Thyroid gland (tissue), 4 donors: ENCODE measurements around the gene EDIL3.

Experiments used
- CTCF ChIP-seq, 6 experiments: fragments of 200-600 bp in 3 of 6; fragments of 450-650 bp in 3 of 6; sonication (generic) in 3 of 6; IDR thresholded peaks; one replicate each; pipeline ENCODE4 v1.5.1; 2016 to 2019; ENCODE audit warnings: antibody characterized with exemption in 6 of 6, mild to moderate bottlenecking in 2 of 6, inconsistent platforms in 1 of 6, moderate library complexity in 1 of 6
- POLR2A ChIP-seq, 2 donors: fragments of 450-650 bp; IDR thresholded peaks; one replicate each; pipeline ENCODE4 v1.6.1; 2017; ENCODE audit warnings: antibody characterized with exemption in 2 of 2, mild to moderate bottlenecking in 2 of 2, moderate library complexity in 1 of 2

GRCh38 chr5:84218546-84218945 is 166.1 kb downstream of the EDIL3 start:
- TF ChIP-seq CTCF (IDR thresholded peaks at IDR 0.05): no peak
- TF ChIP-seq POLR2A (IDR thresholded peaks at IDR 0.05): no peak
